Stimulated activated CD8-positive, alpha-beta memory T cell treated with anti-CD3 and anti-CD28 coated beads, Interleukin-7, amount 100 ng/mL, for 4 hours (primary cell): ENCODE data around the gene PIP5K1B.

Experiments used
- DNase-seq, 2 donors: peaks; one replicate each; pipeline ENCODE4 v3.0.0-alpha.2; 2020; ENCODE audit warnings: low read depth in 2 of 2

Gene PIP5K1B

DNA sequence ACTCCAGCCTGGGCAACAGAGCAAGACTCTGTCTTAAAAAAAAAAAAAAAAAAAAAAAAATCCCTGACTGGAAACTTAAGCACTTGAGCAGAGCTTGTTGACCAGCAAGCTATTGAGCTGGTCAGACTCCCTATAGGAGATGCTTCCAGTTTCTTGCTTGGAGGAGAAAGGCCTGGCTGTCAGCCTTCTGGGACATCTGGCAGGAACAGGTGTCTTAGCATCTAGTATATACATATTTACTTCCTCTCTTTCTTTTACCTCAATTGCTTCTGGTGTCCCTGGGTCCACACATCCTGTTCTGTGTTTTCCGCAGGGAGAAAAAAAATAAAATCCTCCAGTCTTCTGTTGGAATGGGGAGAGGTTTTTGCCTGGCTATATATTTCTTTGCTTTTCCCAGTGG is 248.7 kb downstream of the PIP5K1B start:
- no peak for DNase-seq

GRCh38 chr9:68955330-68955729 is 250.3 kb downstream of the PIP5K1B start:
- DNase-seq, result no peak

DNA sequence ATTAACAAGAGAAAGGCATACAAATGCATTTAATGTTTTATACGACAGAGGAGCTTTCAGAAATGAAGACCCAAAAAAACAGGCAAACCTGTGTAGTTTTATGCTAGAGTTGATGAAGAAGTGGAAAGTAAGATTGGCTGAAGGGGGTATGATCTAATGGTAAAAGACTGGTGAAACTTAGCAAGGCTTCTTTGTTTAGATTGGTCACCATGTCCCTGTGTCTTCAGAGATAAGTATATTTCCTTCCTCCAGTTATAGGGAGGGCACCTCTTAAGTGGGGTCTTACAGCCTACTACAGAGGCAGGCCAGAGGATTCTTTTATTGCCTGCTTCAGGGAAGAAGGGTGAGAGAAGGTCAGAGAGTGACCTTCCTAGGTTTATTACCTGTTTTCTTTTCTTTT is 252.4 kb downstream of the PIP5K1B start:
- no peak for DNase-seq

DNA sequence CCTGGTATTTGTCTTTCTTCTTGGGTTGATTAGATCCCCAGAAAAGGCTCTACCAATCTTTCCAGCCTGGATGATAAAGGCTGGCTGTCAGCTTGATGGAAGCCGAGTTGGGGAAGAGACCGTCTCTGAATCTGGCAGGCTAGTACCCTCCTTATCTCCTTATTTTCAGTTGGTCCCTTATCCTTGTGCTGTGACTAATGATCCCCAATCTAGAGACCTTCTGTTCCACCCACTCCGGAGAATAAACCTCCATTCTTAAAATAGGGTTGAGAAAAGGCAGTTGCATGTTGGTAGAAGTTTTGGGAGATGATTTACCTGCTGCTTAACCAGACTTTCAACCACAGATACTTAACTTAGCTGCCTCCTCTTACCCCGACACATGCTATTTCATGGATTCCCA is 256.5 kb downstream of the PIP5K1B start:
- no peak for DNase-seq

DNA sequence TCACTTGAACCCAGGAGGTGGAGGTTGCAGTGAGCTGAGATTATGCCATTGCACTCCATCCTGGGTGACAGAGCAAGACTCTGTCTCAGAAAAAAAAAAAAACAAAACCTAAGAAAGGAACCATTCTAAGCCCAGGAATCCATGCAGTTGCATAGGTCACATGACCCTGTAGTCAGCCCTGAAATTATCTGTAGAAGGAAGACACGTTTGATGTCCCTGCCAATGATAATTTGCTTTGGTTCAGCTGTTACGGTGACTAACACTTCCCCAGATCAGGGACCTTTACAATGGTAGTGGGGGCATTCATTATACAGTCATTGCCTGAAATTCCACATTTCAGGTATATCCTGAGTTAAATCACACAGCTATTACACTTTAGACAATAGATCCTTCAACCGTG is 258.4 kb downstream of the PIP5K1B start:
- DNase-seq, result no peak

DNA sequence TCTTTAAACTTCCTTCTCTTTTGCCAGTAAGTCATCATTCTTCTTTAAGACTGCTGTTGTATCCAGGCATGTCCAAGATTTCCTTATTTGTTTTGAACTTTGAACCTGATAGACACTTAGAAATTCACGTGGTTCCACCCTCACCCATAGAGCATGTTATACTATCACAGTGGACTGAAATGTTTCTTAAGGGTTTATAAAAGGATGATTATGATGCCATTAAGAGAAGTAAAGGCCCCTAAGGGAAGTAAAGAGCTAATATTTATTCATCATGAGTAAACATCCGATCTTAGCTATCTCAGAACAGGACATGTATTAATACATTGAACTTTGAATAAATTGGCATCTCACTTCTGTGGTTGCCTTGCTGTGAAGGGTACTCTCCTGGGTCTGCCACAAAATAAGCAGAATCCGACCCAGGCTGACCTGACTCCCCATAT is 259.1 kb downstream of the PIP5K1B start:
- DNase-seq, result no peak

GRCh38 chr9:68964765-68965164 is 259.7 kb downstream of the PIP5K1B start:
- DNase-seq, result no peak

GRCh38 chr9:68966496-68966944 is 261.5 kb downstream of the PIP5K1B start:
- no peak for DNase-seq

DNA sequence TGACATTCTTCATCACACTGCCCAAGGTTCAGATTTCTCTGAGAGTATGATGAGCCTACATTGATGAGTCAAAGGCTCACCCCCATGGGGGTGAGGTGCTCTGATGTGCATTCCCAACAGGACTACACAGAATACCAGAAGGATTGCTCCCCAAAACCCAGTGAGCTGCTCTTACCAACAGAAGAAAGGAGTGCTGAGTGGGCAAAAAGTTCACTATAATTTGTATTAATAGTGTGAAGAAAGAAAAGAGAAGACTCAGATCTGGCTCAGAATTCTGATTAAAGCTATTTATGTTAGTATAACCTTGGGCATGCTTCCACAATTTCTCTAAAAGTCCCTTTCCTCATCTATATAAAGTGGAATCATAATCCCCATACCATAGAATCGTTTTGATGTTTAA is 262.8 kb downstream of the PIP5K1B start:
- DNase-seq, result no peak

GRCh38 chr9:68969538-68969937 is 264.5 kb downstream of the PIP5K1B start:
- DNase-seq, result no peak

DNA sequence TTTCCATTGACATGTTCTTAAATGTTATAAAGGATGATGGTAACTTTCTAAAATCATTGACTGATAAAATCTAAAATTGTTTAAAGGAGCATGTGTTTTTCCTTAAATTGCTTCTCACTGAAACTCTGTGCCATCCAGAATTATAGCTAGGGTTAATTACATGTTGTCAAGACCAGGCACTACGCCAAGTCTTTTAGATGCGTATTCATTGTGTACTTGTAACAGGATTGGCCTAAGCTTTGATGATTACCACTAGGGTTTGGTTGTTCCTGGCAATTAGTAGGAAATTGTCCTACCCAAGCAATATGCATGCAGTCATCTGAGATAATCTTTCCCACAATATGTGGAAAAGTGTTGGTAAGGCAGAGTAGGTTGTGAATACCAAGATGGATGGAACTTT is 265.1 kb downstream of the PIP5K1B start:
- no peak for DNase-seq

GRCh38 chr9:68973619-68974018 is 268.6 kb downstream of the PIP5K1B start:
- no peak for DNase-seq

DNA sequence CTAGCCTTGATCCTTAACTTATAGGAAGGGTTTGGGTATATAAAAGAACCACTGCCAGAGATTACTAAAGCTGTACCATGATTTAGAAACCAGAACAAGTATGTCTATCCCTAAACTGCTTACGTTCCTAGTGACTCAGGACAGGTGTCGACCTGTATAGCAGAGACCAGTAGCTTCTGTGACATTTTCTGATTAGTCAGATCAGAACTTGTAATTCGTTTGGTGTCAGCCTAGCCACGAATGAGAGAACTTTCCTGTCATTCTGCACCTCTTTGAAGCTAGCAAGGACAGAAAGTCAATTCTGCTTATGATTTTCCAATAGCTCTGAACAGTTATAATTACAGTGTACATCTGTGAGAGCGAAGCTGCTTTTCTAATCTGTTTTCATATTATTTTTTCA is 269.4 kb downstream of the PIP5K1B start:
- no peak for DNase-seq

DNA sequence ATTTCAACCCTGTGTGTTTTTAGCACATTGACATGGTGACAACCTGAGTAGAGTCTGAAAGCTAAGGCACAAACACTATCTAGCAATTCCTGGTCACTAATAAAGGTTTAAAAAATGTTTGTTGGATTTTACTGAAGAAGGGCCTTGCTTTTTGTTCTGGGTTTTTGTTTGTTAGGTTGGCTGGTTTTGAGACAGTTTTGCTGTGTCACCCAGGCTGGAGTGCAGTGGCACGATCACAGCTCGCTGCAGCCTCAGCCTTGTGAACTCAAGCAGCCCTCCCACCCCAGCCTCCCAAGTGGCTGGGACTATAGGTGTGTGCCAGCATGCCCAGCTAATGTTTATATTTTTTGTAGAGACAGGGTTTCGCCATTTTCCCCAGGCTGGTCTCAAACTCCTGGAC is 269.9 kb downstream of the PIP5K1B start:
- no peak for DNase-seq

DNA sequence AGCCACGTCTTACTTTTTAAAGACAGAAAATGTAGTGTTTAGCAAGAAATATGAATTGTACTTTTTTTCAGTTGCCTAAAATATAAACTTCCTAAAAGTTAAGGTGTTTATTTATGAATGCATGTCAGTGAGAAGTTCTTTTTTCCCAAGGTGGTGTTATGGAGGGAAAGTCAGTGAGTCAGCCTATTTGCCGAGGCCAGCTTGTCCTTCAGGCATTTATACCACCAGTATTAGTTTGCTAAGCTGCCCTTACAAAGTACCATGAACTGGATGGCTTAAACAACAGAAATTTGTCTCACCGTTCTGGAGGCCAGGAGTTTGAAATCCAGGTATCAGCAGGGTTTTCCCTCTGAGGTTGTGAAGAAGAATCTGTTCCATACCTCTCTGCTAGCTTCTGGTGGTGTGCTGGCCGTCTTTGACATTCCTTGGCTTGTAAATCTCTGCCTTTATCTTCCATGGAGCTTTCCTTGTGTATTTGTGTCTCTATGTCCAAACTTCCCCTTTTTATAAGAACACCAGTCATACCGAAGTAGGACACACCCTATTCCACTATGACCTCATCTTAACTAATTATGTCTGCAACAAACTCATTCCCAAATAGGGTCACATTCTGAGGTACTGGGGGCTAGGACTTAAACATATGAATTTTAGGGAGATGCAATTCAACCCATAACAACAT is 270.5 kb downstream of the PIP5K1B start:
- DNase-seq, result no peak

GRCh38 chr9:68978066-68978465 is 273.0 kb downstream of the PIP5K1B start:
- DNase-seq, result no peak

GRCh38 chr9:68978501-68978900 is 273.5 kb downstream of the PIP5K1B start:
- no peak for DNase-seq

DNA sequence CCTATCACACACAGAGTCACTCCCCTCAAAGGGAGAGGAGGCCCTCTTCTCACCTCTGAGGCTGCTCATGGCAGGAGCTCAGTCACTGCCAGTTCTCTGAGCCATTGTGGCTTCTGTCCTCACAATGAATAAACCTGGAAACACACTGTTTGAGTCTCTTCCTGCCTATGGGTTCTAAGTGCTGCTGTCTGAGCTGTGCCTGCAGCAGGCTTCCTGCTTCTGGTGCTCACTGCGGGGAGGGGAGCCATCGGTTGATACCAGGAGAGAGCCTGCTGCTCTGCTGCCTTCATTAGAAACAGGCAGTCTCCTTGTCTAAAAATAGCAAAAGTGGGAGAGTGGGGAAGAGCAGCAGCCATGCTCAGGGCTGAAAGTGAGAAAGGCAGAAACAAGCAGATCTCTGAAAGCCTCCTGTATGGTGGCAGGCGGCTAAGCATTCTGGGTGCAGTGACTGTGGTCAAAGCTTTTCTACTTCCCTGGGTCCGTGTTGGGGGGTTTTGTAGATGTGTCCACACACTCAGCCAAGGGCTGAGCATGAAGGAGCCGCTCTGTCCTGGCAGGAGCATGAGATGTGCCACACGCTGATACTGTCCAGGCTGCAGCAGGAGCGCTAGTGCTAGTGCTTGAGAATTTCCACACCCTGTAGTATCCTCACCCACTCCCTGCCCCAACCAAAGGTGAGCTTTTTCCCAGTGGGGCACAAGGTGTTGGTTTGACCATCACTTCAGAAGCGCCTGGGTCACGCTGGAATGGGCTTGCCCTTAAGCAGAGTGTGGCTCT is 274.7 kb downstream of the PIP5K1B start:
- DNase-seq, result no peak

DNA sequence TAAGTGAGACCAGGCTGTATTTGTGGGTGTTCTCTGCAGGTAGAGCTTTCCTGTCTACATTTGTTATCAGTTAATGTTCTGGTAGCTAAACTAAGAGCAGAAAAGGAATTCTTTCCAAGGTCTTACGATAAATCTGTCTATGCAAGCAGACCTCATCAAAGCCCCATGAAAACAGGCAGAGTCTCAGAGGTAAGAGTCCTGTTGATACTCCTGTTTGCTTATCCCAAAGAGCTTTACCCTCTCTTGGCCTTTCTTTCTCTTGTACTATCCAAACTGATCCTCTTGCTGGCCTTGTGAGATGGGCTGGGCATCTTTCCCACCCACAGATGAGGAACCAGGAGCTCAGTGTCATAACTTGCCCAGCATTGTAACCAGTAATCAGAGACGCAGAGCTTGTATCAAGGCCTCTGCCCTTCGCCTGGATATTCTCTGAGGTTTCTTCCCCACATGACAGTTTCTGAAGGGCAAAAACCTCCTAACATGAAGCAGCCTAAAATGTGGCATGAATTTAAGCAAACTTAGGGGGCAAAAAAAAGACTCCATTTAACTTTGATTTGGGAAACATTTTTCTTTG is 275.4 kb downstream of the PIP5K1B start:
- DNase-seq, result no peak

- no peak for DNase-seq
Observed at GRCh38 chr9:68981789-68982188, 276.7 kb downstream of the PIP5K1B start.

- DNase-seq, result no peak
Observed at GRCh38 chr9:68983008-68983411, 278.0 kb downstream of the PIP5K1B start.

GRCh38 chr9:68983522-68984424 is 278.7 kb downstream of the PIP5K1B start:
- DNase-seq, result no peak
